Measurements from ENCODE around the gene NID2. TPM values are rescaled to one million over a fixed set of nuclear protein-coding genes. Genes with fewer than 3 reads are reported as not detected.

NID2 gene
- total RNA-seq, 1 experiment from 2014 or later: 6.6 TPM

DNA sequence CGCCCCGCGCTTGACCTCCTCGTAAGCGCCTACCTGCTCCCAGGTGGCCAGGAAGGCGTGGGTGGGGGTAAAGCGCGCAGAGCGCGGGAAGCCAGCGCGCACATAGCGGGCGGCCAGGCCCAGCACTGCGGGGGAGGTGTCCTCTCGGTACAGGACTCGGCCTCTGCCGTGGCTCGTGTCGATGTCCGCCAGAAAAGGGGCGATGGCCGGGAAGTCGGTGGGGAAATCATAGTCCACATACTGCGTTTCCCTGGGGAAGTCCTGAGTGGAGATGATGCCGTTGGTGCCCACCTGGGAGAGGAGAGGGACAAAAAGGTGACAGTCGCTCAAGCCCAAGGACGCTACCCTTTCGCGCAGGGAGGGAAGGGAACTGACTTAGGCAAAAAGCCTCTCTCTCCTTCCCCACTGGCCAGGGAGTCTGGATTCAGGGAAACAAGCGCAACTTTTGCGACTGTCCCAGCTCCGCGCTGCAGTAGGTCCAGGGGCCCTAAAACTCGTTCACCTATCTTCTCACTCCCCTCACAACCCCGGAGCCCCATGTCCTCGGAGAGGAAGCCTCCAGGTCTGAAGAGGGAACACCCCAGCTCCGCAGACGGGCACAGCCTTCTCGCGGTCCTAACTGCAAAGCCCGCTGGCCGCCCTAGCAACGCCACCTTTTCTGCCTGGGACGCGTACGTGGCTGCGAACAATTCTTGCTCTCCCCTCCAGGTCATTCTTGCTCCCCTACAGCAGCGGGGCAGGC is 815 bp downstream of the NID2 start:
- Histone ChIP-seq H3K4me1 (ENCODE audit: insufficient read depth, low read length) (no peaks in the 10 kb centered on the region), H3K79me2 (ENCODE audit: insufficient read depth, low read length) (no peaks in the 10 kb centered on the region), H2BK20ac (ENCODE audit: low read depth, low read length, poor library complexity, severe bottlenecking) (no peak overlapping the region), H3K4me2 (ENCODE audit: insufficient read depth, insufficient read length, low read length) (peak overlapping the region; percentile 67), H3K79me1 (ENCODE audit: insufficient read depth, low read depth, low read length, poor library complexity, severe bottlenecking) (no peaks in the 10 kb centered on the region), H3K18ac (ENCODE audit: insufficient read length, low read depth, low read length) (no peak overlapping the region), H2AFZ (ENCODE audit: low read length) (no peak overlapping the region), H3K4ac (ENCODE audit: low read depth, low read length) (no peak overlapping the region), H3K23ac (ENCODE audit: insufficient read length, low read depth, low read length) (no peak overlapping the region), H4K91ac (ENCODE audit: insufficient read length, low read depth, low read length) (no peak overlapping the region), H3K27ac (ENCODE audit: insufficient read length, low read depth, low read length) (no peak overlapping the region), H3K27me3 (ENCODE audit: insufficient read depth, low read length) (peaks cover 12% of the 10 kb centered on the region; the same call in 1 of the 2 replicates), H4K20me1 (ENCODE audit: control insufficient read depth, insufficient read depth, insufficient read length) (no peaks in the 10 kb centered on the region), H3K9me3 (ENCODE audit: control insufficient read depth, low read depth, low read length) (no peaks in the 10 kb centered on the region), H2BK12ac (ENCODE audit: insufficient read length, low read depth, low read length) (no peak overlapping the region), H4K8ac (replicated peaks; ENCODE audit: insufficient read length, low read depth, low read length) (no peak overlapping the region), H2BK5ac (ENCODE audit: insufficient read length, low read length) (no peak overlapping the region), H3K9ac (ENCODE audit: extremely low read depth, insufficient read length, low read length) (no peak overlapping the region), H3K14ac (ENCODE audit: insufficient read depth, low read length) (no peak overlapping the region), H2BK120ac (ENCODE audit: low read depth, low read length, poor library complexity, severe bottlenecking) (no peak overlapping the region), H3K23me2 (ENCODE audit: insufficient read length, low read depth, low read length, poor library complexity, severe bottlenecking) (peaks cover 12% of the 10 kb centered on the region), H4K5ac (ENCODE audit: insufficient read length, low read depth, low read length) (no peak overlapping the region), H2BK15ac (ENCODE audit: low read depth, low read length) (no peak overlapping the region), H2AK5ac (ENCODE audit: insufficient read length, low read length) (no peak overlapping the region), H3T11ph (ENCODE audit: low read length) (no peak overlapping the region), H3K56ac (ENCODE audit: insufficient read length, low read depth, low read length) (no peak overlapping the region)
- WGBS (ENCODE audit: extremely low coverage, insufficient read length, low lambda C conversion rate): no CpG with 5 or more reads among the region's 49 CpGs
- TF ChIP-seq CTCF (conservative IDR thresholded peaks at IDR 0.05): no peak
- Mint-ChIP-seq H3K9me3 (no peaks in the 10 kb centered on the region; a peak in 1 of 5 replicates), H3K27ac (no peak overlapping the region), H3K4me3 (peak overlapping the region; percentile 70 to 87), H3K36me3 (ENCODE audit: insufficient read depth in 1 of 3, low read depth in 3 of 3) (no peaks in the 10 kb centered on the region), H3K4me1 (peaks cover 19 to 27% of the 10 kb centered on the region in 2 experiments), H3K27me3 (ENCODE audit: low read depth) (peaks cover 66% of the 10 kb centered on the region)
- peak; percentile 50 for DNase-seq

Data from H9 (cell line).